Endothelial cell of umbilical vein (primary cell): Measurements from ENCODE around the gene STXBP5L. TPM values are rescaled to one million over a fixed set of nuclear protein-coding genes. Genes with fewer than 3 reads are reported as not detected.

Experiments used
- BruUV-seq: library from RNA; stranded (reverse); fragments of 400-500 nt; replicated peaks from 2 replicates; lab custom pipeline; 2021; lab: Mats Ljungman, UMichigan
- CTCF ChIA-PET: fragments of 300-600, 350-600 bp; sonication (Branson Sonifier 250); formaldehyde crosslinking; loops from one replicate; lab custom pipeline; 2021; ENCODE audit warnings: antibody characterized with exemption, inconsistent platforms; lab: Charles Lee
- POLR2A ChIA-PET: fragments of 300-600, 350-600 bp; sonication (Branson Sonifier 250); formaldehyde crosslinking; loops from one replicate; lab custom pipeline; 2021; ENCODE audit warnings: antibody characterized with exemption, inconsistent platforms; lab: Charles Lee
- DNase-seq: peaks from one replicate; pipeline ENCODE4 v3.0.0-alpha.2; 2011; ENCODE audit warnings: low read depth, low spot score
- FAIRE-seq: peaks from 2 replicates; lab custom pipeline; 2011; peaks lifted over from hg19 to GRCh38; lab: Jason Lieb, UNC
- H2AFZ ChIP-seq: 2 replicates; pipeline ENCODE4 v1.6.0; 2012; ENCODE audit warnings: low read depth, low read length, control low read depth, inconsistent platforms
- H3K27ac ChIP-seq: 2 replicates; pipeline ENCODE4 v1.5.1; 2011; ENCODE audit warnings: low read depth, mild to moderate bottlenecking, control low read depth, low read length, moderate library complexity; ENCODE audit not compliant: insufficient read depth
- H3K27me3 ChIP-seq, 2 experiments: 2 replicates each; pipeline versions ENCODE4 v1.6.0 to v1.6.1; 2011; ENCODE audit warnings: low read length in 2 of 2, mixed read lengths in 1 of 2; ENCODE audit not compliant: control insufficient read depth in 2 of 2, insufficient read depth in 2 of 2
- H3K36me3 ChIP-seq, 2 experiments: 2 replicates in 1 of 2; 3 replicates in 1 of 2; pipeline ENCODE4 v1.5.1; 2011; ENCODE audit warnings: low read length in 2 of 2, mild to moderate bottlenecking in 1 of 2, moderate library complexity in 1 of 2; ENCODE audit not compliant: control insufficient read depth in 2 of 2, insufficient read depth in 2 of 2; ENCODE audit errors: extremely low read depth in 1 of 2
- H3K4me1 ChIP-seq: 3 replicates; pipeline ENCODE4 v1.5.1; 2011; ENCODE audit warnings: mild to moderate bottlenecking, low read length; ENCODE audit not compliant: control insufficient read depth, insufficient read depth; ENCODE audit errors: extremely low read depth
- H3K4me2 ChIP-seq: 2 replicates; pipeline ENCODE4 v1.6.1; 2011; ENCODE audit warnings: low read length, control low read depth, mixed read lengths; ENCODE audit not compliant: insufficient read depth
- H3K4me3 ChIP-seq, 3 experiments: fragments of 200-600 bp in 1 of 3; sonication (generic), shearing (Covaris generic) in 1 of 3; replicated peaks in 1 of 3; 2 replicates each; pipeline ENCODE4 v1.5.1; 2011 to 2016; ENCODE audit warnings: control low read depth in 3 of 3, low read length in 3 of 3, mild to moderate bottlenecking in 2 of 3, inconsistent platforms in 1 of 3, low read depth in 1 of 3, moderate library complexity in 1 of 3; ENCODE audit not compliant: insufficient read depth in 1 of 3
- H3K79me2 ChIP-seq: 2 replicates; pipeline ENCODE4 v1.6.0; 2012; ENCODE audit warnings: low read length, inconsistent platforms; ENCODE audit not compliant: control insufficient read depth, insufficient read depth
- H3K9ac ChIP-seq: replicated peaks from 2 replicates; pipeline ENCODE3; 2011; ENCODE audit warnings: low read length, control low read depth; ENCODE audit not compliant: insufficient read depth; ENCODE audit errors: extremely low read depth
- H3K9me1 ChIP-seq: replicated peaks from 3 replicates; pipeline ENCODE4 v1.6.0; 2011; ENCODE audit warnings: mild to moderate bottlenecking, low read length; ENCODE audit not compliant: control insufficient read depth, insufficient read depth; ENCODE audit errors: extremely low read depth
- H3K9me3 ChIP-seq: replicated peaks from 2 replicates; pipeline ENCODE4 v1.5.1; 2012; ENCODE audit warnings: low read length, inconsistent platforms; ENCODE audit not compliant: control insufficient read depth, insufficient read depth
- H4K20me1 ChIP-seq: replicated peaks from 2 replicates; pipeline ENCODE3; 2011; ENCODE audit warnings: mild to moderate bottlenecking, low read length; ENCODE audit not compliant: control insufficient read depth, insufficient read depth; ENCODE audit errors: extremely low read depth
- FOS ChIP-seq: IDR thresholded peaks from 2 replicates; pipeline ENCODE4 v1.6.1; 2011; ENCODE audit warnings: mild to moderate bottlenecking, low read length, moderate library complexity, borderline replicate concordance; ENCODE audit not compliant: insufficient read depth
- GATA2 ChIP-seq: IDR thresholded peaks from 2 replicates; pipeline ENCODE4 v1.7.0; 2011; ENCODE audit warnings: low read depth, mild to moderate bottlenecking, moderate library complexity, mixed read lengths, low read length; ENCODE audit not compliant: insufficient read length, insufficient read depth
- MYC ChIP-seq: IDR thresholded peaks from one replicate; pipeline ENCODE4 v1.6.1; 2011; ENCODE audit warnings: mild to moderate bottlenecking, low read depth, low read length
- POLR2A ChIP-seq: IDR thresholded peaks from 2 replicates; pipeline ENCODE4 v1.6.1; 2012; ENCODE audit warnings: low read depth, mild to moderate bottlenecking, control low read depth, low read length
- POLR2AphosphoS5 ChIP-seq: IDR thresholded peaks from 2 replicates; pipeline ENCODE4 v1.6.1; 2012; ENCODE audit warnings: low read depth, mild to moderate bottlenecking, control low read depth, low read length, moderate library complexity; ENCODE audit not compliant: insufficient read depth
- dilution Hi-C: fragments of 300-500 bp; cut with MboI; formaldehyde crosslinking; loops from one replicate; pipeline ENCODE4 v1.15.0; 2019; ENCODE audit warnings: low sequenced_read_pairs; ENCODE audit not compliant: extremely low pct_ligation_motif_present
- intact Hi-C: fragments of 100-400 bp; cut with micrococcal nuclease; formaldehyde crosslinking; loops from one replicate; pipeline ENCODE4 v1.10.0; 2022
- polyA plus RNA-seq, 4 experiments: library from polyadenylated mRNA; depleted of rRNA in 3 of 4; stranded (reverse) in 3 of 4; unstranded in 1 of 4; fragments of >200 nt; gene quantifications; 2 replicates each; pipeline versions ENCODE4 v1.2.1 to v1.2.3, GENCODE V29; 2011 to 2012; ENCODE audit warnings: missing spikeins in 1 of 4
- total RNA-seq: library from RNA; stranded (reverse); gene quantifications from 2 replicates; pipeline ENCODE4 v1.2.3, GENCODE V29; 2021
- TF ChIP-seq, protein P1 (sequence below): IDR thresholded peaks from 2 replicates; pipeline ENCODE4 v1.6.1; 2011; ENCODE audit not compliant: insufficient read depth, insufficient read length
- TF ChIP-seq, protein P2 (sequence below), 2 donors: IDR thresholded peaks; 1 replicate in 1 of 2; 2 replicates in 1 of 2; pipeline ENCODE4 v1.5.1; 2011; ENCODE audit warnings: low read length in 2 of 2, mild to moderate bottlenecking in 2 of 2, moderate library complexity in 2 of 2, control low read depth in 1 of 2, inconsistent platforms in 1 of 2, low read depth in 1 of 2; ENCODE audit not compliant: insufficient read depth in 1 of 2; ENCODE audit errors: extremely low read depth in 1 of 2

STXBP5L gene
- total and polyA plus RNA-seq, 2 donors (not counting 3 experiments of a cell fraction or from before 2014, with no cell fraction given) = not detected

GRCh38 chr3:120864541-120864940 is 43.5 kb upstream of the STXBP5L start:
- peaks cover 2 to 3% of the 10 kb centered on the region in 2 experiments for H3K27me3 ChIP-seq
- no peaks in the 10 kb centered on the region for H3K79me2 ChIP-seq
- intact Hi-C loops = no loop called here
- no peak for FAIRE-seq
- dilution Hi-C loops = no loop called here
- no peaks in the 10 kb centered on the region for H3K4me1 ChIP-seq
- H3K4me2 ChIP-seq = no peak overlapping the region
- BruUV-seq = no TSS peak
- no peak overlapping the region for H3K9ac ChIP-seq
- H4K20me1 ChIP-seq = no peaks in the 10 kb centered on the region
- no peaks in the 10 kb centered on the region for H3K9me1 ChIP-seq
- DNase-seq = no peak
- CTCF ChIA-PET = no interaction called here
- POLR2A ChIA-PET = no interaction called here
- no peak overlapping the region for H3K27ac ChIP-seq
- H3K9me3 ChIP-seq = no peaks in the 10 kb centered on the region
- H3K36me3 ChIP-seq = no peaks in the 10 kb centered on the region
- no peak overlapping the region for H2AFZ ChIP-seq
- TF ChIP-seq GATA2 = no peak
- TF ChIP-seq, protein P1, sequence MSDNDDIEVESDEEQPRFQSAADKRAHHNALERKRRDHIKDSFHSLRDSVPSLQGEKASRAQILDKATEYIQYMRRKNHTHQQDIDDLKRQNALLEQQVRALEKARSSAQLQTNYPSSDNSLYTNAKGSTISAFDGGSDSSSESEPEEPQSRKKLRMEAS = no peak
- TF ChIP-seq POLR2AphosphoS5 = no peak
- no peak overlapping the region for H3K4me3 ChIP-seq

DNA sequence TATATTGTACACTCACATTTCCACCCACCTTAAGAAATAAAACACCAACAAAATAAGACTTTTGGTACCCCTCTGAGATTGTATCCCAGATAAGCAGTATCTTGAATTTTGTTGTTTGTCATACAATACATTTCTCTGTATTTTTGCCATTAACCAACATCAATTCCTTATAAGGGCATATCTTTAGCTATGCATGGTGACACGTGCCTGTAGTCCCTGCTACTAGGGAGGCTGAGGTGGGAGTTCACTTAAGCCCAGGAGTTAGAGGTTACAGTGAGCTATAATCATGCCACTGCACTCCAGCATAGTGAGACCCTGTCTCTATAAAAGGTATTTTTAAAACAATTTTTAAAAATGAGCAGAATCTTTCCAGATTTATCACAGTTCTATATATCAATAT is 32.5 kb upstream of the STXBP5L start:
- no TSS peak for BruUV-seq
- H3K79me2 ChIP-seq = no peaks in the 10 kb centered on the region

More for the DNA sequence above, 32.5 kb upstream of the STXBP5L start:
- Histone ChIP-seq H3K4me1 (peaks cover 2% of the 10 kb centered on the region), H3K9ac (no peak overlapping the region), H2AFZ (no peak overlapping the region), H4K20me1 (no peaks in the 10 kb centered on the region), H3K4me3 (no peak overlapping the region), H3K9me3 (no peaks in the 10 kb centered on the region), H3K27me3 (no peaks in the 10 kb centered on the region), H3K36me3 (no peaks in the 10 kb centered on the region), H3K4me2 (no peak overlapping the region), H3K9me1 (no peaks in the 10 kb centered on the region), H3K27ac (no peak overlapping the region)
- DNase-seq (no peak), FAIRE-seq (no peak)
- CTCF ChIA-PET = no interaction called here
- dilution Hi-C loops (no loop called here), intact Hi-C loops (no loop called here)
- TF ChIP-seq, protein P2, sequence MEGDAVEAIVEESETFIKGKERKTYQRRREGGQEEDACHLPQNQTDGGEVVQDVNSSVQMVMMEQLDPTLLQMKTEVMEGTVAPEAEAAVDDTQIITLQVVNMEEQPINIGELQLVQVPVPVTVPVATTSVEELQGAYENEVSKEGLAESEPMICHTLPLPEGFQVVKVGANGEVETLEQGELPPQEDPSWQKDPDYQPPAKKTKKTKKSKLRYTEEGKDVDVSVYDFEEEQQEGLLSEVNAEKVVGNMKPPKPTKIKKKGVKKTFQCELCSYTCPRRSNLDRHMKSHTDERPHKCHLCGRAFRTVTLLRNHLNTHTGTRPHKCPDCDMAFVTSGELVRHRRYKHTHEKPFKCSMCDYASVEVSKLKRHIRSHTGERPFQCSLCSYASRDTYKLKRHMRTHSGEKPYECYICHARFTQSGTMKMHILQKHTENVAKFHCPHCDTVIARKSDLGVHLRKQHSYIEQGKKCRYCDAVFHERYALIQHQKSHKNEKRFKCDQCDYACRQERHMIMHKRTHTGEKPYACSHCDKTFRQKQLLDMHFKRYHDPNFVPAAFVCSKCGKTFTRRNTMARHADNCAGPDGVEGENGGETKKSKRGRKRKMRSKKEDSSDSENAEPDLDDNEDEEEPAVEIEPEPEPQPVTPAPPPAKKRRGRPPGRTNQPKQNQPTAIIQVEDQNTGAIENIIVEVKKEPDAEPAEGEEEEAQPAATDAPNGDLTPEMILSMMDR (IDR thresholded peaks at IDR 0.05; ENCODE audit: extremely low read depth in 1 of 2, insufficient read depth in 1 of 2, low read depth in 1 of 2, low read length in 2 of 2) = no peak
- TF ChIP-seq MYC (no peak), POLR2AphosphoS5 (no peak), FOS (no peak), POLR2A (no peak)
- POLR2A ChIA-PET = no interaction called here
